C4-2B (cell line): ENCODE measurements around the gene BRICD5.

ENCODE experiments used
- H3K27ac ChIP-seq: fragments of 450-650 bp; 2 replicates; pipeline ENCODE4 v1.5.1; 2017
- CTCF ChIP-seq: fragments of 450-650 bp; conservative IDR thresholded peaks from 2 replicates; pipeline ENCODE4 v1.5.1; 2017; ENCODE audit warnings: mild to moderate bottlenecking
- ZFX ChIP-seq: fragments of 450-650 bp; IDR thresholded peaks from 2 replicates; pipeline ENCODE4 v1.6.1; 2017

The BRICD5 gene

GRCh38 chr16:2165861-2166260, 44.8 kb downstream of the BRICD5 start:
- TF ChIP-seq ZFX (no peak), CTCF (no peak)
- no peak overlapping the region for H3K27ac ChIP-seq

GRCh38 chr16:2163211-2163881, 47.3 kb downstream of the BRICD5 start:
- no peak overlapping the region for H3K27ac ChIP-seq
- TF ChIP-seq ZFX (no peak), CTCF (no peak)

- no peak for TF ChIP-seq ZFX
- no peak for TF ChIP-seq CTCF
- no peak overlapping the region; the same call in 1 of the 2 replicates for H3K27ac ChIP-seq
These were observed 48.0 kb downstream of the BRICD5 start for GRCh38 chr16:2162676-2163118.

- no peak for TF ChIP-seq CTCF
- no peak for TF ChIP-seq ZFX
- no peak overlapping the region for H3K27ac ChIP-seq
These were observed 48.8 kb downstream of the BRICD5 start for GRCh38 chr16:2161911-2162310.

- no peak overlapping the region for H3K27ac ChIP-seq
- TF ChIP-seq CTCF (no peak), ZFX (no peak)
These were observed 49.6 kb downstream of the BRICD5 start for GRCh38 chr16:2160915-2161551.
